GM12878 (cell line): ENCODE measurements around the gene P3H1.

Experiments used
- ATF7 ChIP-seq: fragments of 450-650 bp; IDR thresholded peaks from 2 replicates; pipeline ENCODE4 v1.6.1; 2016; ENCODE audit warnings: low read depth, mild to moderate bottlenecking
- BCL3 ChIP-seq: IDR thresholded peaks from 2 replicates; pipeline ENCODE4 v1.6.1; 2011; ENCODE audit warnings: borderline replicate concordance, low read depth, mild to moderate bottlenecking, moderate library complexity, low read length; ENCODE audit not compliant: insufficient read depth, poor library complexity, severe bottlenecking
- BRCA1 ChIP-seq: IDR thresholded peaks from 2 replicates; pipeline ENCODE4 v1.6.1; 2011; ENCODE audit warnings: low read depth, low read length, improper control_type of control experiment
- JUND ChIP-seq: IDR thresholded peaks from 2 replicates; pipeline ENCODE4 v1.6.1; 2012; ENCODE audit warnings: low read depth, mild to moderate bottlenecking, low read length, improper control_type of control experiment, moderate library complexity
- POLR2AphosphoS5 ChIP-seq: IDR thresholded peaks from 2 replicates; pipeline ENCODE4 v1.6.1; 2011; ENCODE audit warnings: mild to moderate bottlenecking, low read length, inconsistent platforms
- REST ChIP-seq: IDR thresholded peaks from 2 replicates; pipeline ENCODE4 v1.6.1; 2012; ENCODE audit warnings: mild to moderate bottlenecking, low read depth, low read length
- SKIL ChIP-seq: fragments of 450-650 bp; IDR thresholded peaks from 2 replicates; pipeline ENCODE4 v1.6.1; 2017; ENCODE audit warnings: mild to moderate bottlenecking, low read depth, inconsistent platforms; ENCODE audit not compliant: poor library complexity, severe bottlenecking
- SMAD1 ChIP-seq: fragments of 450-650 bp; IDR thresholded peaks from 2 replicates; pipeline ENCODE4 v1.6.1; 2018; ENCODE audit warnings: mild to moderate bottlenecking, low read depth; ENCODE audit not compliant: partially characterized antibody
- SP1 ChIP-seq: IDR thresholded peaks from one replicate; pipeline ENCODE4 v1.6.1; 2011; ENCODE audit warnings: low read depth, low read length
- SRF ChIP-seq, 2 experiments: IDR thresholded peaks; 2 replicates each; pipeline ENCODE4 v1.6.1; 2011; ENCODE audit warnings: low read depth in 2 of 2, low read length in 2 of 2, mild to moderate bottlenecking in 1 of 2, moderate library complexity in 1 of 2
- ZSCAN29 ChIP-seq: fragments of 450-650 bp; IDR thresholded peaks from 2 replicates; pipeline ENCODE4 v1.6.1; 2017; ENCODE audit warnings: mild to moderate bottlenecking, moderate library complexity
- TF ChIP-seq, protein P1 (sequence below), 3 experiments: IDR thresholded peaks in 2 of 3; conservative IDR thresholded peaks in 1 of 3; 2 replicates each; pipeline ENCODE4 v1.5.1; 2011; ENCODE audit warnings: low read depth in 3 of 3, low read length in 3 of 3, mild to moderate bottlenecking in 3 of 3, control low read depth in 2 of 3, moderate library complexity in 2 of 3, inconsistent platforms in 1 of 3, mixed read lengths in 1 of 3; ENCODE audit not compliant: control insufficient read depth in 2 of 3, insufficient read depth in 1 of 3; ENCODE audit errors: extremely low read depth in 1 of 3
- TF ChIP-seq, protein P2 (sequence below): IDR thresholded peaks from 2 replicates; pipeline ENCODE4 v1.6.1; 2012; ENCODE audit warnings: low read depth, low read length, improper control_type of control experiment

GRCh38 chr1:42752284-42752683, 14.5 kb downstream of the P3H1 start:
- no peak for TF ChIP-seq SKIL
- no peak for TF ChIP-seq SMAD1
- TF ChIP-seq, protein P1, sequence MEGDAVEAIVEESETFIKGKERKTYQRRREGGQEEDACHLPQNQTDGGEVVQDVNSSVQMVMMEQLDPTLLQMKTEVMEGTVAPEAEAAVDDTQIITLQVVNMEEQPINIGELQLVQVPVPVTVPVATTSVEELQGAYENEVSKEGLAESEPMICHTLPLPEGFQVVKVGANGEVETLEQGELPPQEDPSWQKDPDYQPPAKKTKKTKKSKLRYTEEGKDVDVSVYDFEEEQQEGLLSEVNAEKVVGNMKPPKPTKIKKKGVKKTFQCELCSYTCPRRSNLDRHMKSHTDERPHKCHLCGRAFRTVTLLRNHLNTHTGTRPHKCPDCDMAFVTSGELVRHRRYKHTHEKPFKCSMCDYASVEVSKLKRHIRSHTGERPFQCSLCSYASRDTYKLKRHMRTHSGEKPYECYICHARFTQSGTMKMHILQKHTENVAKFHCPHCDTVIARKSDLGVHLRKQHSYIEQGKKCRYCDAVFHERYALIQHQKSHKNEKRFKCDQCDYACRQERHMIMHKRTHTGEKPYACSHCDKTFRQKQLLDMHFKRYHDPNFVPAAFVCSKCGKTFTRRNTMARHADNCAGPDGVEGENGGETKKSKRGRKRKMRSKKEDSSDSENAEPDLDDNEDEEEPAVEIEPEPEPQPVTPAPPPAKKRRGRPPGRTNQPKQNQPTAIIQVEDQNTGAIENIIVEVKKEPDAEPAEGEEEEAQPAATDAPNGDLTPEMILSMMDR (IDR thresholded peaks at IDR 0.05 in 2 of 3, conservative IDR thresholded peaks at IDR 0.05 in 1 of 3; ENCODE audit: control insufficient read depth in 2 of 3, extremely low read depth in 1 of 3, insufficient read depth in 1 of 3, low read depth in 3 of 3, low read length in 3 of 3): no peak
- no peak for TF ChIP-seq POLR2AphosphoS5
- TF ChIP-seq SP1: no peak
- no peak for TF ChIP-seq SRF (IDR thresholded peaks at IDR 0.05; ENCODE audit: low read depth in 2 of 2, low read length in 2 of 2)
- no peak for TF ChIP-seq ZSCAN29
- no peak for TF ChIP-seq BCL3
- TF ChIP-seq JUND: no peak
- no peak for TF ChIP-seq ATF7
- TF ChIP-seq, protein P2, sequence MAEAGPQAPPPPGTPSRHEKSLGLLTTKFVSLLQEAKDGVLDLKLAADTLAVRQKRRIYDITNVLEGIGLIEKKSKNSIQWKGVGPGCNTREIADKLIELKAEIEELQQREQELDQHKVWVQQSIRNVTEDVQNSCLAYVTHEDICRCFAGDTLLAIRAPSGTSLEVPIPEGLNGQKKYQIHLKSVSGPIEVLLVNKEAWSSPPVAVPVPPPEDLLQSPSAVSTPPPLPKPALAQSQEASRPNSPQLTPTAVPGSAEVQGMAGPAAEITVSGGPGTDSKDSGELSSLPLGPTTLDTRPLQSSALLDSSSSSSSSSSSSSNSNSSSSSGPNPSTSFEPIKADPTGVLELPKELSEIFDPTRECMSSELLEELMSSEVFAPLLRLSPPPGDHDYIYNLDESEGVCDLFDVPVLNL: no peak
- TF ChIP-seq REST: no peak
- TF ChIP-seq BRCA1: no peak
